GM12874 (cell line): ENCODE results near the gene TBCD.

Experiments used
- TF ChIP-seq, protein P1 (sequence below): IDR thresholded peaks from 2 replicates; pipeline ENCODE4 v1.5.1; 2011; ENCODE audit warnings: low read depth, mild to moderate bottlenecking, control low read depth, low read length, moderate library complexity; ENCODE audit not compliant: insufficient read depth

Gene TBCD

DNA sequence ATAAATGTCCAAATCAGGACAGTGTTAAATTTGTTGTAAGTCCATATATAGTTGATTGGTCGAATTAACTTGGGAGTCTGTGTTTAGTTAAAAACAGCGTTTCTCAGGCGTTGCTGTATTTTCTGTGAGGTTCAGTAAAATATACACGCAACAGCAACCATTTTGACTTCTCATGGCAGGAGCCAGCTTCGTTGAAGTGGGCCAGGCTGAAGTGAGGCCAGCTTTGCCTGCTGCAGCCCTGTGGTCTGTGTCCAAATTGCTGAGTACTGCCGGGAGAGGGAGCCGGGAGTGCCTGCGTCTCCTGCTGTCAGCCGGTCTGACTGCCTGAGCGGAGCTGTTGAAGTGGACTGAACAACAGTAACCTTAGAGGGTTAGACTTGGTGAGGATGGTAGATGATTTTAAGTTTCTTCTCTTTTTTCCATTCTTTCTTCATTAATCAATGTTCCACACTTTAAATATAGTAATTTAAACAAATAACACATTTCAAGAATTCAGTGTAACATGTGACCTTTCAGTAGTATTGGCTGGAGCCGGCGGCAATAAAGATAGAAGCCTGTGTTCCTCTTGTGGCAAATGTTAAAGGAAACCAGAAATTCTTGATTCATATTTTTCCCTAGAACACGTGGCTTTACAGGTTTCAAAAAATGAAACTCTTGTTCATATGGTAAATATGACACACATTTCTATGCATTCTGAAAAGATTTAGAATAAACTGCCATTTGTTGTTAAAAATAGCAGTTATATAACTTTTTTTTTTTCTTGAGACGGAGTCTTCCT, 124.9 kb downstream of the TBCD start:
- TF ChIP-seq, protein P1, sequence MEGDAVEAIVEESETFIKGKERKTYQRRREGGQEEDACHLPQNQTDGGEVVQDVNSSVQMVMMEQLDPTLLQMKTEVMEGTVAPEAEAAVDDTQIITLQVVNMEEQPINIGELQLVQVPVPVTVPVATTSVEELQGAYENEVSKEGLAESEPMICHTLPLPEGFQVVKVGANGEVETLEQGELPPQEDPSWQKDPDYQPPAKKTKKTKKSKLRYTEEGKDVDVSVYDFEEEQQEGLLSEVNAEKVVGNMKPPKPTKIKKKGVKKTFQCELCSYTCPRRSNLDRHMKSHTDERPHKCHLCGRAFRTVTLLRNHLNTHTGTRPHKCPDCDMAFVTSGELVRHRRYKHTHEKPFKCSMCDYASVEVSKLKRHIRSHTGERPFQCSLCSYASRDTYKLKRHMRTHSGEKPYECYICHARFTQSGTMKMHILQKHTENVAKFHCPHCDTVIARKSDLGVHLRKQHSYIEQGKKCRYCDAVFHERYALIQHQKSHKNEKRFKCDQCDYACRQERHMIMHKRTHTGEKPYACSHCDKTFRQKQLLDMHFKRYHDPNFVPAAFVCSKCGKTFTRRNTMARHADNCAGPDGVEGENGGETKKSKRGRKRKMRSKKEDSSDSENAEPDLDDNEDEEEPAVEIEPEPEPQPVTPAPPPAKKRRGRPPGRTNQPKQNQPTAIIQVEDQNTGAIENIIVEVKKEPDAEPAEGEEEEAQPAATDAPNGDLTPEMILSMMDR = no peak

DNA sequence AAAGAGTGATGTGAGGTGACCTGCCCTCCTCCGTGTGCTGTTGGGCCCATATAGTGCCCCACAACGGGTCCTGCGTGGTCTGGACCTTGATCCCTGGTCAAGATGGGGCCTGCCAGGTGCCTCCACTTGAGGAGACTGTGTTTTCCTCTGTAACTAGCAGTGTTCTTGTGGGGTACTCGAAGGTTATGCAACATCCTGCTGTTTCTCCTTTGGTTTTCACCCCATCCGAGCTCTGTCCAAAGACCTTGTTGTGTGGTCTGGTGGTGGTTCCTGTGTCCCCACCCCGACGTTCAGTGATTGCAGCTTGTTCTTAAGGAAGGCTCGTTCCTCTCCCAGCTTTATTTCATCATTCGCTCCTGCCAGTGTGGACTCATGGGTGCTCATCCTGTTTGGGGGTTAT, 126.7 kb downstream of the TBCD start:
- TF ChIP-seq, protein P1 = no peak

DNA sequence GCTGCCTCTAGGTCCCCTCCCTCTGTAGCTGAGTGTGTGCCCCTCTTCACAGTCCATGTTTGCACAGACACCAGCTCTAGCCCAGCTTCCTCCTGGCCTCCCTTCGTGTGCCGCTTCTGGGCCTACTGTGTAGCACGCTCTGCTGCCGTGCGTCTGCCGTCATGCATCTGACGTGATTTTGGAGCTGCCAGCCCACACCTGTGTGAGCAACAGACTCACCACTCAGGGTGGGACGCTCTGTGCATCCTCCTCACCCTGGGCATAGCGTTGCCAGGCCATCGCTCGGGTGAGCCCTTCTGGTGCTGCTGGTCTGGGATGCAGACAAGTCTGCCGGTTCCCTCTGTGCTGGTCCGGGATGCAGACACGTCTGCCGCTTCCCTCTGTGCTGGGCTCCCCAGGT, 127.4 kb downstream of the TBCD start:
- TF ChIP-seq, protein P1 = no peak

DNA sequence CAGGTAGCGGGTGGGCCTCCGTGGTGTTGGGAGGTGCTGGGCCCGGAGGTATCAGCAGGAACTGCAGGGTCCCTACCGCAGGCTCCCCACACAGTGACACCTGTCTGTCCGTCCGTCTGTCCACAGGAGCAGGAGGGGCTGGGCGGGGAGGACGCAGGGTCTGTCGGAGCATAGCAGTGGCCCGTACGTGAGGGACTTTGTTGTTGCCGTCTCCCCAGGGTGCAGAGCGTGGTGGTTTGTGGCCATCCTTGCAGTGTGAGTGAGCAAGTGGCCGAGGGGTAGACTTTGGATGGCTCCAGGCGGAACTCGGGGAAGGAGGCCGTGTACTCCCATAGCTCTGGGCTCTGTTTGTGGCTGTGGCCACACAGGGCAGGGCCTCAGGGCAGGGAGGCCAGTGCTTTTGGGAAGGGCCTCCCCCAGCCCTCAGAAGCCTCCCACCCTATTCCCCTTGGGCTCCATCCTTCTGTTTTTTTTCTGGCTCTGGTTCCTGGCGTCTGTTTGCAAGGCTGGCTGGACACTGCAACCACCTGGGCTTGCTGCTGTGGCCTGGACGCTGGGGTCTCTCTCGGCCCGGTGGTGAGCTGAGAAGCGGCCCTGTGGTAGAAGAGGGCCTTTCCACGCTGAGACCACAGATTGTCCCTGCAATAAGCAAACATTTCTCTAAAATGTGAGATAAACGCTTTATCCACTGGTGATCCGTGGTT, 128.9 kb downstream of the TBCD start:
- TF ChIP-seq, protein P1 = no peak

DNA sequence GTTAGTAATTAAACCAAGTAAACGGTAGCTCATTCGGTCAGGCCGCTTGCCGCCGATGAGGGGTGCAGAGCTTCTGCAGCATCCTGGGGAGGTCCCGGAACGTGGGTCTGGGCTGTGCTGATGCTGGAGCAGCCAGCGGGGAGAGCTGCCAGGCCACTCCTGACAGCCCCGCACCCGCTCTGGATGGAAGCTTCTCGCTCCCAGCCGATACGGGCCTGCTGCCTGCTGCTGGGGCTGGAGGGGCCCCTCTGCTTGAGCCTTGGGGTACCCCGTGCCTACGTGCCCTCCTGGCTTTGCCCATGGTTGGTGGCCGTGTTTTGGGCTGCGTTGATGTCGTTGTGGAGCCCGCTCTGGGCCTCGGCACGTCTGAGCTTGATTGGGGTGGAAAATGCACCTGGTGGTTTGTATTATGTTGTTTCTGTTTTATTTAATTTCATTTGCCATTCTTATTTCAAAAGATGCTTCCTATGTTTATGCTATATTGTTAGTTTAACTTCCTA, 129.5 kb downstream of the TBCD start:
- TF ChIP-seq, protein P1 = no peak

DNA sequence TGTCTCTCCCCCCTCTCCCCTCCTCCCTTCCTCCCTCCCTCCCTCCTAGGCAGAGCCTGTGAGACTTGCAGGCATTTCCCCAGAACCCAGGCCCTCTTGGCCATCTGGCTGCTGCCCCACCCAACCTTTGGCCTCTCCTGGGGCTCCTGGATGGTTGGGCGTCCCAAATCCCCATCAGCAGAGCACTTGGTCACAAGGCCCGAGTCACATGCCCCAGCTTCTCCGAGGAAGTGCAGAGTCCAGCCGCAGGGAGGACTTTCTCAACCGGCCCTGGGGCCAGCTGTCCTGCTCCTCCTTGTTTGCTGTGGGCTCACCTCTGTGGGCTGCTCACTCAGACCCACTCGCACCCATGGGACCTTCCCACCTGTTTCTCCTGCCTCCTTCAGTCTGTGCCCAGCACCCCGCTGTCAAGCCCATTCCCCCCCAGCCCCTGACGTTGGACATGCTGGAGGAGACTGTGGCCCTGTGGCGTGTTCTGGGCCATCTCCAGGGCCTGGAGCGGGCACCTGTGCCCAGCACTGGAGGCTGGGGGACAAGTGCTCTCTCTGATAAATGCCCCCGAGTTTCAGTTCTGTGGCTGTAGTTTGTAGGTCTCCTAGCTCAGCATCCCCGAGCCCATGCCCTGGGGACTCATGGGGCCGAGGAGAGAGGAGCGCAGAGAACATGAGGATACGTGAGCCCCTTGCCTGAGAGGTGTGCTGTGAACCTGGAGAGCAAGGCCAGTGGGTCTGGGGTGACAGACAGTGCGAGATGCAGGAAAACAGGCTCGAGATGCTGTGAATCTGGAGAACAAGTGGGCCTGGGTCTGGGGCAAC, 130.2 kb downstream of the TBCD start:
- TF ChIP-seq, protein P1 = no peak
